Activated CD8-positive, alpha-beta memory T cell treated with anti-CD3 and anti-CD28 coated beads, Interleukin-2, amount 50 U/mL, for 1 hour (primary cell): ENCODE results near the gene OAS3.

ENCODE experiments used
- DNase-seq: peaks from one replicate; pipeline ENCODE4 v3.0.0-alpha.2; 2020; ENCODE audit errors: extremely low read depth

OAS3 gene

DNA sequence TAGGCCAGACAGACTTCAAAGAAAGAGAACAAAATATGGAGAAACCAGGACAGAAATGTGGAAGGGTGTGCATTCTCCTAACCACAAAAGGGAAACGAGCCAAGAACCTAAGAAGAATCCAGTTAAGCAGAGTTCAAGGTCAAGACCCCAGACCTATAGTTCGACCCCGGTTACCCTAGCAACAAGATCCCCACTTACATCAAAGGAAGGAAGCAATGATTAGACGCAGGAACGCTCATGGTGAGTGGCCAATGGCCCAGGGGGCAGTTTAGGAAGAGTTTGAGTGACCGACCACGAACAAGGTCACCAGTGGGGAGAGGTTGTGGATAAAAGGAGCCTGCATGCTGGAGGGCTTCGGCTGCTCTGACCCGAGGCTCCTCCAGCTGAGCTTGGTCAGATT, 76.3 kb downstream of the OAS3 start:
- DNase-seq, result no peak

DNA sequence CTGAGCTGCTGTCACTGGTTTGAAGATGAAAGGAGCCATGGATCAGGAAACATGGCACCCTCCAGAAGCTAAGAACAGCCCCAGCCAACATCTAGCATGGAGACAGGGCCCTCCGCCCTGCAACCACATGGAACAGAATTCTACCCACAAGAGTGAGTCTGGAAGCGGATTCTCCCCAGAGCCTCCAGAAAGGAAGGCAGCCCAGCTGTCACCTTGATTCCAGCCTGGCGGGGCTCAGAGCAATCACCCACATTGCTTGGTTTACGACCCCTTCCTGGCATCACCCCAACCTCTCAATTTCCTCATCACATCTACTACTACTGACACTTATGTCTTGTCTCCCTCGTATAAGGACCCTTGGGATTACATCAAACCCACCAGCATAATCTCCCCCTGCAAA, 78.5 kb downstream of the OAS3 start:
- DNase-seq, result no peak

DNA sequence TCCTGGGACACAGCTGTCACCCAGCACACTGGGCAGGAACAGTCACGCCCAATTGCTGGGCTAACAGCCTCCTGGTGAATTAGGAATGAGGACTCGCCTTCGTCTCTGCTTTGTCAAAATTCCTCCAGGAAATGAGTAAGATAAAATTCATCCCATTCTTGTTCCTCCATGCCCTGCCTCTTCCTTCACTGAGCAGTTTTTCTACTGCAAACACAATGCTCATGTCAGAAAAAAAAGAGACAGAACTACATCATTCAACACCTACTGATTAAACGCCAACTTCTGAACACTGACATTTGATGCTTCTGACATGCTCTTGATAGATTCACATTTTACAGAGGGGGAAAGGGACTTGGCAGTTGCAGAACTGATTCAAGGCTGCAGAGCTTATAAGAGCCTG, 80.8 kb downstream of the OAS3 start:
- no peak for DNase-seq

DNA sequence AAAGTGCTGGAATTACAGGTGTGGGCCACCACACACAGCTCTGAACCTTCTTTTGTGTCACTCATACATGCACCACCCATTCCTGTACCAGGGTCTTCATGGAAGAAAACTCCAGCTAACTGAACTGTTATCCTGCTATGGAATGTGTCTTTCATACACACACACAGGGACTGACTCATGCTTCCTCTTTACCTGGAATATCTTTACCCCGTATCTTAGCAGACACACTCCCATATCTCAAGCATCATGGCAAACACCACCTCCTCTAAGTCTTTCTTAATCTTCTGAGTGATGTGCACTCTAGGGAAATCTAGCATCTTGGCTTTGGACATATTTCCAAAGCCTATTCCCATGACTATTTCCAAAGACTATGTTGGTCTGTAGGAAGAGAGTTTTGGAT, 83.2 kb downstream of the OAS3 start:
- DNase-seq, result no peak
